GM18505 (cell line): ENCODE results near the gene STARD13.
"Not testable (repeated sequence)": the region's sequence is repeated elsewhere in the genome, so short reads cannot be mapped to it uniquely, and the experiment has no call there.

Experiments
- ATAC-seq: cut with Tn5 transposase; IDR thresholded peaks from one replicate; pipeline ENCODE4 v1.9.1; 2021; ENCODE audit not compliant: unreplicated experiment
- POLR2A ChIP-seq: IDR thresholded peaks from 4 replicates; pipeline ENCODE4 v1.6.1; 2011; ENCODE audit warnings: borderline replicate concordance; ENCODE audit not compliant: insufficient read depth, insufficient read length; ENCODE audit errors: extremely low read depth

The STARD13 gene

GRCh38 chr13:33244210-33244906 lies 41.2 kb downstream of the STARD13 start:
- no peak for TF ChIP-seq POLR2A

GRCh38 chr13:33242984-33243617 lies 42.5 kb downstream of the STARD13 start:
- TF ChIP-seq POLR2A, result no peak
- ATAC-seq, result no peak

More at GRCh38 chr13:33244210-33244906, 41.2 kb downstream of the STARD13 start:
- ATAC-seq, result no peak

DNA sequence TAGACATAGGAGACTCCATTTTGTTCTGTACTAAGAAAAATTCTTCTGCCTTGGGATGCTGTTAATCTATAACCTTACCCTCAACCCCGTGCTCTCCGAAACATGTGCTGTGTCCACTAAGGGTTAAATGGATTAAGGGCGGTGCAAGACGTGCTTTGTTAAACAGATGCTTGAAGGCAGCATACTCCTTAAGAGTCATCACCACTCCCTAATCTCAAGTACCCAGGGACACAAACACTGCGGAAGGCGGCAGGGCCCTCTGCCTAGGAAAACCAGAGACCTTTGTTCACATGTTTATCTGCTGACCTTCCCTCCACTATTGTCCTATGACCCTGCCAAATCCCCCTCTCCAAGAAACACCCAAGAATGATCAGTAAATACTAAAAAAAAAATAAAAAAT lies 43.2 kb downstream of the STARD13 start:
- not testable (repeated sequence) for ATAC-seq

DNA sequence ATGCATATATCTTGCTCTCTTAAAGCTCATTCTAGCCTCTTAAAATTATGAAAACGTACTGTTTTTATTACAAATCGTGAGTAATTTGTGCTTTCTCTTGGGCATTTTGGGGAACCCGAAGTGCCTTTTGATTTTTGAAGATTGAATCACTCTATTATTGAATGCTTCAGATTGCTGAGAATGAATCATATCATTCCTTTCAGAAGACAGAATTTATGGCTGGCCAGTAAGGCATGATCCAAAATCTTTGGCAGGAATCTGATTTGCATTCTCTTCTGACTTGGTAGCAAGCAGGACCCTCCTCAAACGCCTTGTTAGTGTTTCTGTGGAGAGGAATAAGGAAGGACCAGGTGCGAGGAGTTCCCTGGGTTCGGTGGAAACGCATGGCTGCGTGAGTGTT lies 49.5 kb downstream of the STARD13 start:
- TF ChIP-seq POLR2A, result no peak
- ATAC-seq, result no peak

DNA sequence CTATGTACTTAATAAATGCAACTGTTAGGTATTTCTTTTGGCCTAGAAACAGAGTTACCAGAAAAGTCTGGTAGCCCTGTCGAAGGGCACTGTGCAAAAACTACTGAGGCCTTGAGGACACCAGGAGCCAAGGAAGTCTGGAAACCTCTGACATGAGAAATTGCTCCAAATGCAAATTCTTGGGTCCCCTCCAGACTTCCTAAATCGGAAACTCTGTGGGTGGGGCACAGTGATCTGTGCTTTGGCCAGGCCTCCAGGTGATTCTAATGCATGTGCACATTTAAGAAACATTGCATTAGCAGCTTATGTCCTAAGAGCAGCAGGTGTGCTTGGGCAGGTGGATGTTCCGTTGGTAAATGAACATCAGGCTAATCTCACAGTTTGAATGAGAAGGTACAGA lies 50.0 kb downstream of the STARD13 start:
- TF ChIP-seq POLR2A, result no peak
- ATAC-seq, result no peak

GRCh38 chr13:33235078-33235477 lies 50.5 kb downstream of the STARD13 start:
- ATAC-seq, result no peak
- no peak for TF ChIP-seq POLR2A

DNA sequence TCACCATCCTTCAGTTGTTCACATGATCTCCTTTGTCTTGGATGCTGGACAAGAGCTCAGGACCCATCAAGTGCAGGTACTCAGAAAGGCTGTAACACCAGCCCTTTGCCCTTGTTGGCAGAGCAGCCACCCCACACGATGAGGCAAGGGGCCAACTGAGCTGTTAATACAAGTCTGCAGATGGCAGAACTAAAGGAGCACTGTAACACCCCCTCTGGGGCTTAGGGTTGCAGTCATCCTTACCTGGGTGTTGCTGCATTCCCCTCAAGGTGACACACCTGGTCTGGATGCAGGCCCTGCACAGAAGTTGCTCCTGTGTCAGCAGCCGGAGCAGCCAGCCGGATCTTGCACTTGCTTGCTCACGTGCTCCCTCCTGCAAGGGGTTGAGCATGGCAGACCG lies 52.0 kb downstream of the STARD13 start:
- TF ChIP-seq POLR2A, result no peak
- ATAC-seq, result no peak

GRCh38 chr13:33232883-33233282 lies 52.7 kb downstream of the STARD13 start:
- ATAC-seq, result no peak
- no peak for TF ChIP-seq POLR2A

- no peak for TF ChIP-seq POLR2A
- ATAC-seq, result no peak
Measured at GRCh38 chr13:33231339-33231738, 54.2 kb downstream of the STARD13 start.

- TF ChIP-seq POLR2A, result no peak
- no peak for ATAC-seq
Measured at GRCh38 chr13:33230178-33230881, 55.2 kb downstream of the STARD13 start.

DNA sequence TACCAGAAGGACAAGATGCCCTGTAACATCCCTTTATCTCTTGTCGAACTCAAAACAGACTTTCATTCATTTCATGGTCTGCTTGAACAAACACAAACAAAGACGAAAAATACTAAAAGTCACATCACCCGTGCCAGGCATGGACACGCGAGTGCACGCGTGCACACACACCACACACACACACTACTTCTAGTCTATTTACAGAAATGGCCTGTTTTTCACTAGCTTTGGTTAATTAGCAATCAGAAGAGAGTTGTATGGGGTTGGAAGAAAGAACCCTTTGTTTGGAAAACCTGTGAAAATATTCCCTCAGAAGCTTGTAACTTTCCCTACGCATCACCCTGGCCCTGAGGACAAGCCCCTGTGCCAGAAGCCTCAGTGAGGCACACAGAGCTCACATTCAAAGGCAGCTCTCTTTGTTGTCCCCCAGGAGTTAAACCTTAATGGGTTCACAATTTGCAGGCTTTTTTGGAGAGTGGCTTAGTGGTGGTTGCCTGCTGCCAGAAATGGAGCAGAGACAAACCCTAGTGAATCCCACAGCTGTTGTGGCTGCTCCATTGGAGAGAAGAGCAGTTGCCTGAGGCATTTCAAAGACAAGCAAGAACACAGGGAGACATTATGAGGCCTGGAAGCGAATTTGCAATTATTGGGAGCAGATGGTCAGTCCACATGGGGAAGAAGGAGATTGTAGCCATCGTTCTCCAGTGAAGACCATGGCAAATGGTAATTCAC lies 55.9 kb downstream of the STARD13 start:
- no peak for TF ChIP-seq POLR2A
- ATAC-seq, result no peak

- no peak for TF ChIP-seq POLR2A
- ATAC-seq, result no peak
Measured at GRCh38 chr13:33228648-33229445, 56.7 kb downstream of the STARD13 start.
